HepG2 (cell line): Measurements from ENCODE around the gene P3H4. TPM values are rescaled to one million over a fixed set of nuclear protein-coding genes. Genes with fewer than 3 reads are reported as not detected.

Experiments
- ATF4 ChIP-seq, 2 experiments: fragments of 450-650 bp in 1 of 2; sonication (generic) in 1 of 2; formaldehyde crosslinking; IDR thresholded peaks; 2 replicates each; pipeline versions ENCODE4 v1.5.0 to v1.8.0; 2020 to 2022; ENCODE audit warnings: mild to moderate bottlenecking in 1 of 2, missing genetic modification reagents in 1 of 2
- DDIT3 ChIP-seq: sonication (generic); formaldehyde crosslinking; IDR thresholded peaks from 2 replicates; pipeline ENCODE4 v1.4.0; 2020; ENCODE audit warnings: mild to moderate bottlenecking, missing genetic modification reagents
- DPF2 ChIP-seq: sonication (generic); formaldehyde crosslinking; IDR thresholded peaks from 2 replicates; pipeline ENCODE4 v1.4.0; 2020; ENCODE audit warnings: mild to moderate bottlenecking, low read depth, missing genetic modification reagents, borderline replicate concordance
- DRAP1 ChIP-seq: IDR thresholded peaks from 2 replicates; pipeline ENCODE4 v1.6.1; 2016; ENCODE audit warnings: missing genetic modification reagents, missing compliant biosample characterization
- GPN1 ChIP-seq: sonication (generic); formaldehyde crosslinking; IDR thresholded peaks from 2 replicates; pipeline ENCODE4 v1.5.1; 2020; ENCODE audit warnings: missing genetic modification reagents, borderline replicate concordance
- HNF4A ChIP-seq: sonication (generic); formaldehyde crosslinking; IDR thresholded peaks from 2 replicates; pipeline ENCODE4 v1.4.0; 2020; ENCODE audit warnings: missing genetic modification reagents
- MED1 ChIP-seq: sonication (generic); formaldehyde crosslinking; IDR thresholded peaks from 2 replicates; pipeline ENCODE4 v1.4.0; 2020; ENCODE audit warnings: missing genetic modification reagents
- PLSCR1 ChIP-seq: sonication (generic); formaldehyde crosslinking; IDR thresholded peaks from 2 replicates; pipeline ENCODE4 v1.5.0; 2020; ENCODE audit warnings: missing genetic modification reagents, mild to moderate bottlenecking, borderline replicate concordance
- SKIL ChIP-seq: sonication (generic); formaldehyde crosslinking; IDR thresholded peaks from 2 replicates; pipeline ENCODE4 v1.8.0; 2022; ENCODE audit warnings: missing genetic modification reagents, mild to moderate bottlenecking, moderate library complexity, borderline replicate concordance
- SRSF4 ChIP-seq: fragments of 200-400 bp; formaldehyde crosslinking; IDR thresholded peaks from one replicate; pipeline ENCODE4 v1.6.1; 2018; ENCODE audit warnings: mild to moderate bottlenecking, low read depth, low read length, moderate library complexity; ENCODE audit not compliant: poor library complexity, severe bottlenecking
- SRY ChIP-seq: sonication (generic); formaldehyde crosslinking; IDR thresholded peaks from 2 replicates; pipeline ENCODE4 v1.8.0; 2022; ENCODE audit warnings: mild to moderate bottlenecking, missing genetic modification reagents
- TMF1 ChIP-seq: sonication (generic); formaldehyde crosslinking; IDR thresholded peaks from 2 replicates; pipeline ENCODE4 v1.8.1; 2022; ENCODE audit warnings: low read depth, missing genetic modification reagents
- ZFX ChIP-seq: sonication (generic); formaldehyde crosslinking; IDR thresholded peaks from 2 replicates; pipeline ENCODE4 v1.4.0; 2020; ENCODE audit warnings: mild to moderate bottlenecking, low read depth, missing genetic modification reagents, moderate library complexity
- ZIK1 ChIP-seq: sonication (generic); formaldehyde crosslinking; IDR thresholded peaks from 2 replicates; pipeline ENCODE4 v1.5.0; 2020; ENCODE audit warnings: mild to moderate bottlenecking, low read depth, missing genetic modification reagents, borderline replicate concordance
- ZNF253 ChIP-seq: sonication (generic); formaldehyde crosslinking; IDR thresholded peaks from 2 replicates; pipeline ENCODE4 v1.8.0; 2022; ENCODE audit warnings: mild to moderate bottlenecking, missing genetic modification reagents, borderline replicate concordance
- ZNF326 ChIP-seq: sonication (generic); formaldehyde crosslinking; IDR thresholded peaks from 2 replicates; pipeline ENCODE4 v1.4.0; 2020; ENCODE audit warnings: missing genetic modification reagents, borderline replicate concordance
- ZNF496 ChIP-seq: sonication (generic); formaldehyde crosslinking; IDR thresholded peaks from 2 replicates; pipeline ENCODE4 v1.8.1; 2023; ENCODE audit warnings: mild to moderate bottlenecking, moderate library complexity, missing genetic modification reagents; ENCODE audit not compliant: insufficient replicate concordance
- ZNF549 ChIP-seq: sonication (generic); formaldehyde crosslinking; IDR thresholded peaks from 2 replicates; pipeline ENCODE4 v1.5.0; 2020; ENCODE audit warnings: missing genetic modification reagents
- ZNF574 ChIP-seq: sonication (generic); formaldehyde crosslinking; IDR thresholded peaks from 2 replicates; pipeline ENCODE4 v1.4.0; 2020; ENCODE audit warnings: missing genetic modification reagents
- ZNF607 ChIP-seq: sonication (generic); formaldehyde crosslinking; IDR thresholded peaks from 2 replicates; pipeline ENCODE4 v1.5.1; 2020; ENCODE audit warnings: missing genetic modification reagents, mild to moderate bottlenecking, borderline replicate concordance
- ZNF850 ChIP-seq: sonication (generic); formaldehyde crosslinking; conservative IDR thresholded peaks from 2 replicates; pipeline ENCODE4 v1.9.0; 2021; ENCODE audit warnings: mild to moderate bottlenecking, missing genetic modification reagents
- polyA plus RNA-seq, 8 experiments: library from polyadenylated mRNA; depleted of rRNA in 3 of 8; stranded (reverse) in 7 of 8; unstranded in 1 of 8; fragments of >200 nt; fragmentation: Illumina TruSeq in 4 of 8; extraction: Trizol in 4 of 8; gene quantifications; 2 replicates each; pipeline versions ENCODE4 v1.2.1 to v1.2.3, GENCODE V29; 2011 to 2016; ENCODE audit warnings: low read depth in 4 of 8, missing spikeins in 1 of 8, mixed read lengths in 1 of 8; ENCODE audit not compliant: insufficient read depth in 1 of 8
- total RNA-seq, 5 experiments: library from RNA; depleted of rRNA; stranded (reverse); fragments of >200 nt; fragmentation: Illumina TruSeq; extraction: Trizol; gene quantifications; 2 replicates each; pipeline ENCODE4 v1.2.3, GENCODE V29; 2016; ENCODE audit warnings: low read depth in 1 of 5

The P3H4 gene
- total and polyA plus RNA-seq, 2 of the 13 experiments (the other 11 are each of a cell fraction or from before 2014, with no cell fraction given): 37.1 to 50.6 TPM

GRCh38 chr17:41812381-41813151 lies 817 bp upstream of the P3H4 start, which contains the start of gene FKBP10 (continued):
- TF ChIP-seq ZNF850 (CRISPR knock-in tag) (0 out of 2 replicates have a peak, but pooled peaks have one; percentile 59), ZNF607 (no peak), ZNF574 (CRISPR knock-in tag) (no peak), ZNF549 (no peak), ZFX (CRISPR knock-in tag) (peak; percentile 75), ATF4 (CRISPR knock-in tag; IDR thresholded peaks at IDR 0.05) (no peak), SRSF4 (no peak), PLSCR1 (no peak), SKIL (CRISPR knock-in tag) (no peak; the same call in 1 of the 2 replicates), HNF4A (CRISPR knock-in tag) (peak; percentile 55; the same call in 1 of the 2 replicates), DDIT3 (CRISPR knock-in tag) (no peak), ZNF326 (no peak), DPF2 (no peak), MED1 (CRISPR knock-in tag) (0 out of 2 replicates have a peak, but pooled peaks have one; percentile 7), ZNF253 (CRISPR knock-in tag) (0 out of 2 replicates have a peak, but pooled peaks have one; percentile 45), SRY (no peak), DRAP1 (CRISPR knock-in tag) (peak; percentile 62), ZNF496 (no peak), GPN1 (CRISPR knock-in tag) (no peak; the same call in 1 of the 2 replicates), TMF1 (CRISPR knock-in tag) (no peak), ZIK1 (CRISPR knock-in tag) (no peak)
